Transverse colon (tissue), 3 donors: ENCODE data around the gene EMX2.

Experiments used
- CTCF ChIP-seq, 5 experiments: fragments of 200-600 bp in 3 of 5; fragments of 450-650 bp in 2 of 5; sonication (generic) in 3 of 5; IDR thresholded peaks; 1 replicate in 2 of 5; 2 replicates in 3 of 5; pipeline ENCODE4 v1.5.1; 2016 to 2017; ENCODE audit warnings: antibody characterized with exemption in 5 of 5, inconsistent platforms in 3 of 5, mild to moderate bottlenecking in 2 of 5, moderate library complexity in 1 of 5
- POLR2A ChIP-seq: fragments of 450-650 bp; IDR thresholded peaks from one replicate; pipeline ENCODE4 v1.6.1; 2016; ENCODE audit warnings: antibody characterized with exemption, mild to moderate bottlenecking, moderate library complexity

GRCh38 chr10:117536866-117537435 lies 5.6 kb upstream of the EMX2 start:
- TF ChIP-seq CTCF (IDR thresholded peaks at IDR 0.05) (no peak), POLR2A (no peak)
